HG03103 (cell line): Measurements from ENCODE around the gene GNMT.
"Not testable (repeated sequence)": the region's sequence is repeated elsewhere in the genome, so short reads cannot be mapped to it uniquely, and the experiment has no call there.

Source experiments
- ATAC-seq: cut with Tn5 transposase; IDR thresholded peaks from one replicate; pipeline ENCODE4 v1.9.1; 2021; ENCODE audit warnings: low read depth; ENCODE audit not compliant: unreplicated experiment

GNMT gene

DNA sequence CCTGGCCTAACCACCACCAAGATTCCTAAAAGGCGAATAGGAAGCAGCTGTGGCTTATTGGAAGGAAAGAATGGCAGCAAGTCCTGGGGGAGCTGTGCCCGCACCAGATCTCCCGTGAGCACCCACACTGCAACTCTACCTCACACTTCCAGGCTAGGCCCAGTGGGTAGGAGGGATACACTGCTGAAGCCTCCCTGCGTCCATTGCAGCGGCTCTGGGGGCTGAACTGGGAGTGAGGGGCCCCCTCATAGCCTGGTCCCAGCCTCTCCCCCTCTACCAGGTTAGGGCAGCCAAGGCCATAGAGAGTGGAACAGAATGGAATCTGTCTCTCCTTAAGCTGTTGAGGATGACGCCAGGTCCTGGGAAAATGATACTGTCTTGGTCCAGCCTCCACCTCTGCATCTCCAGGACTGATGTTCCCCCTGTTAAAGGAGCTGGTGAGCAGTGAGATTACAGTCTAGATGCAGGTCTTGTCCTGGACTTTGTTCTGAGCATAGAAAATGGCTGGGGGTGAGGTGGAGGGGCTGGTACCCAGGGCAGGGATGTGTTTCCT, 20.0 kb upstream of the GNMT start:
- no peak for ATAC-seq

DNA sequence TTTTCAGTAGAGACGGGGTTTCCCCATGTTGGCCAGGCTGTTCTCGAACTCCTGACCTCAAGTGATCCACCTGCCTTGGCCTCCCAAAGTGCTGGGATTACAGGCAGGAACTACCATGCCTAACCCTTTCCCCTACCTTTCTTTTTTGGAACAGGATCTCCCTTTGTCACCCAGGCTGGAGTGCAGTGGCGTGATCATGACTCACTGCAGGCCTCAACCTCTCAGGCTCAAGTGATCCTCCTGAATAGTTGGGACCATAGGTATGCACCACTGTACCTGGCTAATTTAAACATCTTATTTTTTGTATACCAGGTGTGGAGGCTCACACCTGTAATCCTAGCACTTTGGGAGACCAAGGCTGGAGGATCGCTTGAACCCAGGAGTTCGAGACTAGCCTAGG, 19.2 kb upstream of the GNMT start:
- ATAC-seq: not testable (repeated sequence)

DNA sequence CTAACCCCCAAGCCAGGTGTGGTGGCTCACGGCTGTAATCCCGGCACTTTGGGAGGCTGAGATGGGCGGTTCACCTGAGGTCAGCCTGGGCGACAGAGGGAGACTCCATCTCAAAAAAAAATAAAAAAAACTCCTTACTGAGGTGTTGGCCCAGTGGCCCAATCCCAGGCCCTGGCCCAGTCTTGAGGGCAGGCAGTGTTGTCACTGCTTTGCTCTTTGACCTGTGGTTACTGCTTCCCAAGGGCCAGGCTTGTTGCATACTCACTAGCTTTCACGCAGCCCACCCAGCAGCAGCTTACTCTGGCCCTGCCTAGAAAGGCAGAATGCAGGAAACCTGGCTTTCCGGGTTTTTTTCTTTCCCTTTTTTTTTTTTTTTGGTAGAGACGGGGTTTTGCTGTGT, 18.1 kb upstream of the GNMT start:
- no peak for ATAC-seq

DNA sequence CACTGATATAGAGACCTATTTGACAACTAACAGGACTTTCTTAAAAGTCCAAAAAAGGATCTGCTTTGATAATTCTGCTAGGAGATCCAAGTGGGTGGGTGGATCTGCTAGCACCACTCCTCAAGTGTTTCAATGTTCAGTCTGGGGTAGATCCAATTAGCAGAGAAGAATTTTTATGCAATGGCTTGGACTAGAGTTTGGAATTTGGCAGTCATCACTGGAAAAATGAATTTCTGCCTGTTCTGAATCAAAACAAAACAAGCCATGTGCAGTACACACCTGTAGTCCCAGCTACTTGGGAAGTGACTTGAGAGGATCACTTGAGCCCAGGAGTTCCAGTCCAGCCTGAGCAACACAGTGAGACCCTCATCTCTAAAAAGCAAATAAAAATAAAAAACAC, 12.6 kb upstream of the GNMT start:
- no peak for ATAC-seq

DNA sequence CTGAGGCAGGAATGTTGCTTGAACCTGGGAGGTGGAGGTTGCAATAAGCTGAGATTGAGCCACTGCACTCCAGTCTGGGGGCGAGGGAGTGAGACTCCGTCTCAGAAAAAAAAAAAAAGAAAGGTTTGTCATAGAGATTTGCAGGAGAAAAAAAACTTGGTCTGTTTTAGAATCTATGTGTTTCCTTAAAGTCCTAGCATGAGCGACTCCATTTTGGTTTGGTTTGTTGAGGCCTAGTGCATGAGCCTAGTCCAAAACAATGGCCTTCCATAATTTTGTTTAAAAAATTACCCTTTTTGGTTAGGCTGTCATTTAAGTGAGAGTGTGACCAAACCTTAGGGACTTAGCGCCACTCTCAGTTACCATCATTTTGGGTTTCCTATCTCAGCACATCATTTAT, 8.2 kb upstream of the GNMT start:
- no peak for ATAC-seq

DNA sequence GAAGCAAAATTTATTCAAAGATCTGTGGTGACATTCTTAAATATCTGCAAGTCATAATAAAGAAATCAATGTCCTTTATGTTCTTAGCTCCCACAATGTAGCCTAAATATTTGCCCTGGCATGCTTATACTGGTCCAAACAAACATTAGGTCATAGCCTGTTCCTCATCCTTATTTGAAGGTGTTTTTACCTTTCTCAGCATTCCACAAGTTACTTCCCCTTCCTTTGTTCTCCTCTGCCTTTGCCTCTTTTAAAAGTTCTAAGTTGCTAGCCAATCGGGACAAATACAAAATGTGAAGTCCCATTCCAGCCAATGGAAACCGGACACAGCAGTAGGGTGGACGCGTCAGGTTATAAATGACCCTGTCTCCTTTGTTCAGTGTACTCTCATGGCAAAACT, 6.1 kb upstream of the GNMT start:
- ATAC-seq: not testable (repeated sequence)

DNA sequence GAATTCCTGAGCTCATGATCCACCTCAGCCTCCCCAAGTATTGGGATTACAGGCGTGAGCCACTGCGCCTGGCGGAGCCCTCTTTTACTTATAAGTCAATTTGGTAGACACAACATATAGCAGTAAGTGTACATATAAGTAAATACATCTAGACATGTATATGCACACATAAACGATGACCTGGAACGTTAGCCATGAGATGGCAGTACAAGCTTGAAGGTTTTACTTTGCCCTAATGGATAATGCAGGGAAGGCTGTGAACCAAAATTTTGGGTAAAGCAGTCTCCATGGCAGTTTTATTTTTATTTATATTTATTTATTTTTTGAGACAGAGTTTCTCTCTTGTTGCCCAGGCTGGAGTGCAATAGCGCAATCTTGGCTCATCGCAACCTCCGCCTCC, 2.4 kb upstream of the GNMT start:
- ATAC-seq: no peak

DNA sequence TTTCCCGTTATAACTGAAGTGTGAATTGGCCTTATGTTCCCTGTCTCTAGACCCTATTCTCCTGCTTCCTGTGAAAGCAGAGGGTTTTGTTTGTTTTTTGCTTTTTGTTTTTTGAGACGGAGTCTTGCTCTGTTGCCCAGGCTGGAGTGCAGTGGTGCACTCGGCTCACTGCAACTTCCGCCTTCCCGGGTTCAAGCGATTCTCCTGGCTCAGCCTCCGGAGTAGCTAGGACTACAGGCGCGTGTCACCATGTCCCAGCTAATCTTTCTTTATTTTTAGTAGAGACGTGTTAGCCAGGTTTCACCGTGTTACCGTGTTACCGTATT, 674 bp upstream of the GNMT start:
- no peak for ATAC-seq

DNA sequence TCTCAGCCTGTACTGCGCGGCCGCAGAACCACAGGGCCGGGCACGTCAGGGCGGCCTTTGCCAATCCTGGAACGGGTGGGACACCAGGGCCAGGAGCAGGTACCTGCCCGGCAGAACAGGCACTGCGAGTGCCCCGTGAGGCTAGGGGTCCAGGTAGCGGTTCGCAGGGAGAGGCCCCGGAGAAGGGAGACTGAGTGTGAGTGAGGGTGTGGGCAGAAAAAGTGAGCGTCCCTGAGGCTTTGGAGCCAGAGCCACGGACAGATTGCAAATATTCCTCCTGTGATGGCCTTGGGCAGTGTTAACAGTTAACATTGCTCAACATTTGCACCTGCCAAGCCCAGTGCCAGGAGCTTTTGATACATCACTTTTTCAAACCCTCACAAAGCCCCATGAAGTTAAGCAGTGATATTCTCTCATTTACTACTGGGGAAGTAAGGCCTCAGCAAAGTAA, 491 bp downstream of the GNMT start:
- ATAC-seq: no peak

DNA sequence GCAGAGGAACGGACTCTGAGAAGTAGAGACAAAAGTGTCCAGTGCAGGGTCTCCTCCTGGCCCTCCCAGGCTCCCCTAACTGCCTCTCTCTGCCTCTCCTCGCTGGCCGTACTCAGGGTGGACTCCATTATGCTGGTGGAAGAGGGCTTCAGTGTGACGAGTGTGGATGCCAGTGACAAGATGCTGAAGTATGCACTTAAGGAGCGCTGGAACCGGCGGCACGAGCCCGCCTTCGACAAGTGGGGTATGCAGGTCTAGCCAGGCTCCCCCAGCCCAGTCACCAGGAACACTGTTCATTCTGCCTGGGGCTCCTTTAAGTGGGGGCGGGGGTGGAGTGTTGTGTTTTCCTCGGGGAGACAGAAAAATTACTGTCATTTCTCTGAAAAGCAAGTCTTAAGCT, 1.5 kb downstream of the GNMT start:
- no peak for ATAC-seq

DNA sequence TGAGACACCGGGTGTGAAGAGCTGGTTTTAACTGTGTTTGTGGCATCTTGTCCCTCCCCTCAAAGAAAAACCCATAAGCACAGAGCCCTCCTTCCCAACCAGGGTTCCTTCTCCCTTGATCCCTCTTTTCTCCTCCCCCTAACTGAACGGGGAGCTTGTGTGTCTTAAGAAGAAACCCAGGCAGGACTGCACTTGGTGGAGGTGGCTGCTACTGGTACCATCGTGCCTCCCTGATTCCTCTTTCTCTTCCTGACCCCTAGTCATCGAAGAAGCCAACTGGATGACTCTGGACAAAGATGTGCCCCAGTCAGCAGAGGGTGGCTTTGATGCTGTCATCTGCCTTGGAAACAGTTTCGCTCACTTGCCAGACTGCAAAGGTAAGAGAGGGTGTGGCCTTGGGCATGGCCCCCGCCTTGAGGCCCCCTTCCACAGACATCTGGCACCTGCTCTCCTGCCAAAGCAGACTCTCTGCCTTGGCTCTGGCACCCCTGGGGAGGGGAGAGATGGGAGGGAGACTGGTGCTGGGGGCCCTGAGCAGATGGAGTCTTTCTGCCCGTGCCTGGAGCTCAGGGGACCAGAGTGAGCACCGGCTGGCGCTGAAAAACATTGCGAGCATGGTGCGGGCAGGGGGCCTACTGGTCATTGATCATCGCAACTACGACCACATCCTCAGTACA, 2.1 kb downstream of the GNMT start:
- ATAC-seq: no peak

DNA sequence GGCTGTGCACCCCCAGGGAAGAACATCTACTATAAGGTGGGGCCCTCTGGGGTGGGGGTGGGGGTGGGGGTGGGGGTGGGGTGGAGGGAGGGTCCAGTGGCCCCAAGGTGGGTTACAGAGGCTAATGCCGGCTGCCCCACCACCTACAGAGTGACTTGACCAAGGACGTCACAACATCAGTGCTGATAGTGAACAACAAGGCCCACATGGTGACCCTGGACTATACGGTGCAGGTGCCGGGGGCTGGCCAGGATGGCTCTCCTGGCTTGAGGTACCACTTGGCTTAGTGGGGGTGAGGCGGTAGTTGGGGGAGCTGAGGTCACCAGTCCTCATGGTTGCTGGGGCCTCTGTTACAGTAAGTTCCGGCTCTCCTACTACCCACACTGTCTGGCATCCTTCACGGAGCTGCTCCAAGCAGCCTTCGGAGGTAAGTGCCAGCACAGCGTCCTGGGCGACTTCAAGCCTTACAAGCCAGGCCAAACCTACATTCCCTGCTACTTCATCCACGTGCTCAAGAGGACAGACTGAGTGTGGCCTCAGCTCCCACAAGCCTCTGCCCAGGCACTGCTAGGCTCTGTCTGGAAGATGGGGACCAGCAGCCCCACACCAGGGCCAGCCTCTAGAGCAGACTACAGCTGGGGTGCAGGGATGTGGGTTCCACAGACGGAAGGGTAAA, 2.8 kb downstream of the GNMT start:
- no peak for ATAC-seq

DNA sequence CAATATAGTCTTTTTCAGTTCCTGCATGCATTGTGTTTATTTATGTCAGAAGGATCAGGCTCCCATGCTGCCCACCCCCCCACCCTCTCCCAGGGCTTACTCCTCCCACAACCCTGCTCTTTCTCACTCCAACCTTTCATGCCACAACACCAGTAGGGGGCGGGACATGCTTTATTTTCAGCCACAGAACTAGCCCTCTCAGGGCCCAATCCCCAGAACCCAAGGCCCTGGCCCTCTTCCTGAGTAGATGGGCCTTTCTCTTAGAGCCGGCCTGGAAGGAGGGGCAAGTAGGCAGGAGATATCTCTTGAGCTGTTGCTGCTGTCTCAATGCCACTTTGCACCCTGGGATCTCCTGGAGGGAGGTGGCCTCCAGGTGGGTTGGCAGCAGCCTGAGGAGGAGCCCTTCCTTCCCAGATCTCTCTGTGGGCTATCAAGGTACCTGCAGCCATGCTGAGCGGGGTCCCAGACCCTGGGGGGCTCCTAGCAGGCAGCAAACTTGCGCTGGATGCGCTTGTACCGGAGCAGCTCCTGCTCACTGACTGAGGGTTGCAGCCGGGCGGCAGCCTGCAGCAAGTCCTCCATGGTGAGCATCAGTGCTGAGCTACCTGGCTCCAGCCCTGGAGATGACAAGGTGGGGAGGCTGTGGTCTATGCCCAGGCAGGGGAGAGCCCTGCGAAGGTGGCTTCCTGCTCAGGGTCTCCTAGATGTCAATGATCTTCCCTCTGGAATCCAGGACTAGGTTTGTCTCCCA, 3.5 kb downstream of the GNMT start:
- no peak for ATAC-seq

DNA sequence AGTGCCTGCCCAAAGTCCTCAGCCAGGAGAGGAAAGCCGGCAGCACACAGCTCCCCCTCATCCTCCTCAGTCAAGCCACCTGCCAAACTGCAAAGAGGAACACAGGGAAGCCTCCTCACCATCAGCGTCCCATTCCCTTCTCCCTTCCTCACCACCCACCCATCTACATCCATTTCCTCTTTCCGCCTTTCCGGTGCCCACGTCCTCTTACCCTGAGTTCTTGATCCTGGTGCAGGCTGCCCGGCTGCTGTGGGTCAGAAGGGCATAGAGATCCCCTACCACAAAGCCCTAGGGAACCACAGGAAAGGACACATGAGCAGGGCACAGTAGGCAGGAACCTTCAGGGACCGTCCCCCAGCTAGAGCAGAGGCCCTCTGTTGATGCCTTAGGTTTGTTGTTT, 6.0 kb downstream of the GNMT start:
- no peak for ATAC-seq

DNA sequence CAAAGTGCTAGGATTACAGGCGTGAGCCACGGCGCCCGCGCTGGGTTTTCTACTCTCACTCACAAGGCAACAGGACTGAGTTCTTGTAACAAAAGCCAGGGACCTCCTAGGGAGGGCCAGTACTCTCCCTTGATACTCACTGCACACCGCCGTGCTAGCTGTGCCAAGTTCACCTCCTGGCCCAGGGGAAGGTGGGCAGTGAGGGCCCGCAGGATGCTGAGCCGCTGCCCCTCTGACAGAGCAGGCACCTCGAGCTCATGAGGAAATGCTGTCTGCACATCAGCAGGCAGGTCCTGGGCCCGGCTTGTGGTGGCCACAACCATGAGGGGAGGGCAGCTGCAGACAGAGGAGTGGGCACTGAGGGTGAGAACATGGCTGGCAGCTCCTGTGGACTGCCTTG, 6.7 kb downstream of the GNMT start:
- ATAC-seq: no peak

DNA sequence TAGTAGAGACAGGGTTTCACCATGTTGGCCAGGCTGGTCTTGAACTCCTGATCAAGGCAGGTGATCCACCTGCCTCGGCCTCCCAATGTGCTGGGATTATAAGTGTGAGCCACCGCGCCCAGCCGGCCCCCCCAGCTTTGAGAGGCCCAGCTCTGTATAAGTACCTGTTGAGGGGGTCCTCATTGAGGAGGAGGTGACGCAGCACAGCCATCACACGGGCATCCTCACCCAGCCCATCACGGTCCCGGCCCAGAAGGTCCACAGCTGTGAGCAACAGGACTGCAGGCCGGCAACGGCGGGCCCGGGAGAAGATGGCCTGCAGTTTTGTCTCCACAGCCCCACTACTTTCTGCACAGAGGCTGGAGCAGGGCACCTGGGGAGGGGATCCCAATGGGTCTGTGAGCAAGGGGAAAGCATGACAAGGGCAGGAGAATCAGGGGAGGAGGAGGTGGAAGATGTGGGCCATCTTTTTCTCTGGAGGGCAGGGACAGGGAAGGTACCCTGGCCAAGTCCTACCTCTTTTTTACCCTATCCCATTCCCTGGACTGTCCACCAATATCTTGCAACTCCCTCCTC, 7.7 kb downstream of the GNMT start:
- ATAC-seq: no peak

DNA sequence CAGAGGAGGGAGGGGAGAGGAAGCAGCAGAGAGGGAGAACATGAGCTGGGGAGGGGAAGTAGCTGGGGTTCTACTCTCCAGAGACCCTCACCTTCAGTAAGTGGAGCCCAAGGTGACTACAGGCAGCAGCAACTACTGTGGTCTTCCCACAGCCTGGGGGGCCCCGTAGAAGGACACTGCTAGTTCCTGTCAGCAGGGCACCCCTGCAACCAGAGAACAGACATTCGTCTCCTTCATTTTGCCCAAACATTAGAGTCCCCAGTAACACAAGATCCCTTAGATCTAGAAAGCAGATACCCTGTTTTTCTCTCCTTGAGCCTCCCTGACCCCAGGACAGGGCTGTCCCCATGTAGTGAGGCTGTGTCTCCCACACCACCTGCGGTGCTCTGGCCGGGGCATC, 8.2 kb downstream of the GNMT start:
- ATAC-seq: no peak

DNA sequence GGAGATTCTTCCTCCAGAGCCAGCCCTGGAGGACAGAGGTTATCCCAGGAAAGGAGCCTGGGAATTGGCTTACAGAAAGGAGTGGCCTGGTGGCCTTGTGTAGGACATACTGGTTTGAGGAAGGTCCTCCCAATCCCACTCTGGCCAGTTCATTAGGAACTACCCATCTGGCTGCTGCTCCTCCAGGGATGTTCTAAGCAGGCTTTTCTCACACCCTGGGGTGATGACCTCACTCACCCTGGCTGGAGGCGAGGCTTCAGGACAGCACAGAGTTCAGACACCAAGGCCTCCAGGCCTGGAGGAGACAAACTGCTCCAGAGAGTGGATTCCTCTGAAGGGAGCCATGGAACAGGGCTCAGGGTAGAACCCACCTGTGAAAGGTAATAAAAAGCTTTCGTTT, 8.9 kb downstream of the GNMT start:
- no peak for ATAC-seq

DNA sequence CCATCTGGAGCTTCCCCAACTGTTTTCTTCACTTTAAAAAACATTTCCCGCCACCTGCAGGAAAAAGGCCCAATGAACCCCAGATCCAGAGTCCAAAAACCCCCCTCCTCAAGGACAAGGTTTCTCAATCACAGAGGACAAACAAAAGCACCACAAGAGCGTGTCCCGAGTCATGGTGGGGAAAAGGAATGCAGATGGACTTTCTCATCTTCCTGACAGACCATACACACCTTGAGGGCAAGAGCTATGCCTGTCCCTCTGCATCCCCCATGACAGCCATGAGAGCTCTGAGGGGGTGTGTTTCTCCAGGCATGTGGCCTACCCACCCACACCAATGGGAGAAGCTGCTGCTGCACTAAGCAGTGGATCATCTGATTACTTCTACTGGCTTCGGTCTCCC, 9.4 kb downstream of the GNMT start:
- no peak for ATAC-seq

DNA sequence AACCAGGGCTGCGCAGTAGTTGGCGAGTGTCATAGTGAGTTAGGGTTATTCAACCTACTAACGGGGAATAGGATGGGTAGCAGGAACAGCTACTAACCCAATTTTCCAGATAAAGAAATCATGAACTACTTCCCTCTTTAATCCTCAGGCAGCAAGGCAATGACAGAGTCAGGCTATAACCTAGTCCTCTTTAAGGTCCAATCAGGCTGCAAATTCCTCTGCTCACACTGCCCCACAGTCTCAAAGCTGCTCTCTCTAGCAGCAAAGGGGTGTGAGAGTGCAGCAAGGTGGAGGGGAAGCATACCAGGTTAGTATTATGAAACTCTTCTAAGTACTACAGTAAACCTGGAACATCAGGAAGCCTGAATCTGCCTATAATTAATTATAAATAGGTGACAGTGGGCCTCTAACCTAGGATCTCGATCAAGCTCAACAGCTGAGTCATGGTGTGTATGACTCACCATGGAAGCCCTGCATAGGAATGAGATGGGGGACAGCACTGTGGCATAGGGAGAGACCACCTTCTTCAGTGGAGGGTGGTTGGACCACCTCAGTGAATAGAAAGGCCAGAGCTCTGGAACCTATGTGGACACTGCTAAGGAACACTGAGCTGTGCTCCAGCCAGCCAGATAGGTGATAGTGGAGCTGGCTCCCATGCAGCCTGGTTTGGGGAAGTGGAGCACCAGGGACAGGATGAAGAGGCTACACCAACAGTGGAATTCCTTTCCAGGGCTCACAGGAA, 10.5 kb downstream of the GNMT start:
- ATAC-seq: no peak
